HepG2 (cell line): Measurements from ENCODE around the gene FBXO24. TPM values are rescaled to one million over a fixed set of nuclear protein-coding genes. Genes with fewer than 3 reads are reported as not detected.

Experiments used
- AGO2 ChIP-seq: fragments of 200-400 bp; formaldehyde crosslinking; optimal IDR thresholded peaks from 2 replicates; pipeline ENCODE3; 2017; ENCODE audit warnings: mild to moderate bottlenecking, low read depth, low read length, moderate library complexity
- DDIT3 ChIP-seq: sonication (generic); formaldehyde crosslinking; IDR thresholded peaks from 2 replicates; pipeline ENCODE4 v1.4.0; 2020; ENCODE audit warnings: mild to moderate bottlenecking, missing genetic modification reagents
- ELF4 ChIP-seq: sonication (generic); formaldehyde crosslinking; IDR thresholded peaks from 2 replicates; pipeline ENCODE4 v1.5.0; 2020; ENCODE audit warnings: missing genetic modification reagents, mild to moderate bottlenecking, moderate library complexity, borderline replicate concordance
- GTF2F1 ChIP-seq: fragments of 150-350 bp; IDR thresholded peaks from 2 replicates; pipeline ENCODE4 v1.6.1; 2014; ENCODE audit warnings: low read length
- NCOA5 ChIP-seq: sonication (generic); formaldehyde crosslinking; IDR thresholded peaks from 2 replicates; pipeline ENCODE4 v1.4.0; 2020; ENCODE audit warnings: missing genetic modification reagents
- NFIB ChIP-seq: sonication (generic); formaldehyde crosslinking; IDR thresholded peaks from 2 replicates; pipeline ENCODE4 v1.9.0; 2021; ENCODE audit warnings: missing genetic modification reagents, mild to moderate bottlenecking, borderline replicate concordance
- POLR2AphosphoS2 ChIP-seq: IDR thresholded peaks from 2 replicates; pipeline ENCODE4 v1.6.1; 2011; ENCODE audit warnings: low read depth, low read length, improper control_type of control experiment
- POLR2AphosphoS5 ChIP-seq: IDR thresholded peaks from 2 replicates; pipeline ENCODE4 v1.6.1; 2012; ENCODE audit warnings: low read depth, low read length
- SKIL ChIP-seq: sonication (generic); formaldehyde crosslinking; IDR thresholded peaks from 2 replicates; pipeline ENCODE4 v1.8.0; 2022; ENCODE audit warnings: missing genetic modification reagents, mild to moderate bottlenecking, moderate library complexity, borderline replicate concordance
- SMYD3 ChIP-seq: sonication (generic); formaldehyde crosslinking; IDR thresholded peaks from 2 replicates; pipeline ENCODE4 v1.8.1; 2023; ENCODE audit warnings: mild to moderate bottlenecking, missing genetic modification reagents
- SNAPC2 ChIP-seq: sonication (generic); formaldehyde crosslinking; IDR thresholded peaks from 2 replicates; pipeline ENCODE4 v1.8.1; 2022; ENCODE audit warnings: mild to moderate bottlenecking, missing genetic modification reagents
- SNAPC4 ChIP-seq: sonication (generic); formaldehyde crosslinking; IDR thresholded peaks from 2 replicates; pipeline ENCODE4 v1.4.0; 2020; ENCODE audit warnings: mild to moderate bottlenecking, missing genetic modification reagents
- SNAPC5 ChIP-seq: sonication (generic); formaldehyde crosslinking; IDR thresholded peaks from 2 replicates; pipeline ENCODE4 v1.8.1; 2023; ENCODE audit warnings: mild to moderate bottlenecking, missing genetic modification reagents, borderline replicate concordance
- XBP1 ChIP-seq: sonication (generic); formaldehyde crosslinking; IDR thresholded peaks from 2 replicates; pipeline ENCODE4 v1.5.0; 2020; ENCODE audit warnings: missing genetic modification reagents
- ZNF232 ChIP-seq: sonication (generic); formaldehyde crosslinking; IDR thresholded peaks from 2 replicates; pipeline ENCODE4 v1.4.0; 2020; ENCODE audit warnings: missing genetic modification reagents, borderline replicate concordance
- ZNF24 ChIP-seq: fragments of 450-650 bp; IDR thresholded peaks from 2 replicates; pipeline ENCODE4 v1.6.1; 2017; ENCODE audit warnings: antibody characterized with exemption, mild to moderate bottlenecking
- ZNF281 ChIP-seq: sonication (generic); formaldehyde crosslinking; IDR thresholded peaks from 2 replicates; pipeline ENCODE4 v1.4.0; 2020; ENCODE audit warnings: missing genetic modification reagents, borderline replicate concordance
- ZNF567 ChIP-seq: sonication (generic); formaldehyde crosslinking; IDR thresholded peaks from 2 replicates; pipeline ENCODE4 v1.8.1; 2023; ENCODE audit warnings: mild to moderate bottlenecking, missing genetic modification reagents, borderline replicate concordance
- ZNF629 ChIP-seq: sonication (generic); formaldehyde crosslinking; conservative IDR thresholded peaks from 2 replicates; pipeline ENCODE4 v1.5.0; 2020; ENCODE audit warnings: missing genetic modification reagents
- polyA plus RNA-seq, 8 experiments: library from polyadenylated mRNA; depleted of rRNA in 3 of 8; stranded (reverse) in 7 of 8; unstranded in 1 of 8; fragments of >200 nt; fragmentation: Illumina TruSeq in 4 of 8; extraction: Trizol in 4 of 8; gene quantifications; 2 replicates each; pipeline versions ENCODE4 v1.2.1 to v1.2.3, GENCODE V29; 2011 to 2016; ENCODE audit warnings: low read depth in 4 of 8, missing spikeins in 1 of 8, mixed read lengths in 1 of 8; ENCODE audit not compliant: insufficient read depth in 1 of 8
- total RNA-seq, 5 experiments: library from RNA; depleted of rRNA; stranded (reverse); fragments of >200 nt; fragmentation: Illumina TruSeq; extraction: Trizol; gene quantifications; 2 replicates each; pipeline ENCODE4 v1.2.3, GENCODE V29; 2016; ENCODE audit warnings: low read depth in 1 of 5

Gene FBXO24
- total and polyA plus RNA-seq, 2 of the 13 experiments (the other 11 are each of a cell fraction or from before 2014, with no cell fraction given): 0.20 to 0.55 TPM

GRCh38 chr7:100611983-100612729, 26.0 kb downstream of the FBXO24 start, which contains the start of gene MOSPD3 (continued):
- TF ChIP-seq SMYD3 (CRISPR knock-in tag) (no peak), ZNF232 (CRISPR knock-in tag) (no peak; the same call in 1 of the 2 replicates), SNAPC5 (no peak), XBP1 (CRISPR knock-in tag) (no peak), SKIL (no peak), POLR2AphosphoS5 (no peak), POLR2AphosphoS2 (no peak), ZNF281 (CRISPR knock-in tag) (no peak), NFIB (CRISPR knock-in tag) (no peak), GTF2F1 (no peak), ZNF24 (no peak), SNAPC4 (CRISPR knock-in tag) (no peak), AGO2 (no peak), ELF4 (peak; percentile 70; the same call in 1 of the 2 replicates), ZNF567 (CRISPR knock-in tag) (no peak), DDIT3 (CRISPR knock-in tag) (no peak), NCOA5 (CRISPR knock-in tag) (no peak), ZNF629 (no peak), SNAPC2 (CRISPR knock-in tag) (no peak)
